GM18868 (cell line): ENCODE measurements around the gene CNN3.

Experiments
- ATAC-seq: cut with Tn5 transposase; IDR thresholded peaks from one replicate; pipeline ENCODE4 v1.9.1; 2021; ENCODE audit warnings: mild to moderate bottlenecking, moderate library complexity; ENCODE audit not compliant: unreplicated experiment

Gene CNN3

GRCh38 chr1:94859174-94859573, 67.7 kb downstream of the CNN3 start:
- ATAC-seq: no peak

DNA sequence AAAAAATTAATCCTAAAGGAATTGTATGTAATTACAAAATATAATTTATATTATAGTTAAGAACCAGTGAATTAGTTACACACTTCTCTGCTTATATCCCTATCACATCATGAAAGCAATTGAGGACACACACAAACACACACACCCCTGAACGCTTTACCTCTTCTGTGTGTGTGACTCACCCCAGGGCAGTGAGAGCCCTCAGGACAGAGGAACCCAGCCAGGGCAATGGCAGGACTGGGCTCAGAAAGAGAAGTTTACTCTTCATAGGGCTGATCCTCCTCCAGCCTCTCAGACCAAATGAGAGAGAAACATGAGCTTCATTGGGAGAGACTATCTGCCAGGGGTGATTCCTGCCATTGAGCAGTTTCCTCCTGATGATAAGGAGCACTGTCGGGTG, 68.6 kb downstream of the CNN3 start:
- no peak for ATAC-seq

DNA sequence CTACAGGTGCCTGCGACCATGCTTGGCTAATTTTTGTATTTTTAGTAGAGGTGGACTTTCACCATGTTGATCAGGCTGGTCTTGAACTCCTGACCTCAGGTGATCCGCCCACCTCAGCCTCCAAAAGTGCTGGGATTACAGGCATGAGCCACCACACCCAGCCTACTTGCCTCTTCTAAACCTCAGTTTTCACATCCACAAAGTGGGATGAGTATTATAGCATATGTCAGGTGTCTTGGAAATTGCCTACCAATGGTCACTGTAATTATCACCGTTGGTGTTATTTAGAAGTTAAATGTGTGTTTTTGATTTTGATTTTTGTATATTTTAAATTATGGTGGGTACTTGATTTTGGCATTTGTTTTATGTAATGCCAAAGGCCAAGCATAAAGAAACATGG, 70.0 kb downstream of the CNN3 start:
- no peak for ATAC-seq

- no peak for ATAC-seq
Measured at GRCh38 chr1:94856004-94856403, 70.9 kb downstream of the CNN3 start.

DNA sequence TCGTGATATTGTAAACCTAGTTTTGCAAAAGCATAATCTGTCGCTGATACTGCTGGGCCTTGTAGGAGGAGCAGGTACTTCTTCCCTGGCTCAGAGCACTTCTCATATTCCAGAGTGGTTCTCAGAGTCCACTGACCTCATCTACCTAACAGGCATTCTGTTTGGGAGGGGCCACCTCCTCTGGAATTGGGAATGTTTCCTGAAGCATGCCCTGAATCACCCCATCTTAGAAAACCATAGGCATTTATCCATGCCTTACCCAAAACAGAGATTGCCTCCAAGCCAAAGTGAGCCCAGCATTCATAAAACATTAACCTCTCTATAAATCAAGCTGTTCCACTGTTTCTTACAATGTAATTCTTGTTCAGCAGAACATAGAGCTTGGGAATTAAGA, 71.6 kb downstream of the CNN3 start:
- no peak for ATAC-seq

GRCh38 chr1:94854458-94855306, 72.2 kb downstream of the CNN3 start:
- peak; percentile 96 for ATAC-seq

GRCh38 chr1:94852788-94853187, 74.1 kb downstream of the CNN3 start:
- no peak for ATAC-seq

GRCh38 chr1:94851571-94851970, 75.3 kb downstream of the CNN3 start:
- ATAC-seq: no peak
